GM18511 (cell line): ENCODE data around the gene STARD13.
A peak's percentile ranks its signal among the peaks of the same experiment; 100 is the strongest.
"Not testable (repeated sequence)": the region's sequence is repeated elsewhere in the genome, so short reads cannot be mapped to it uniquely, and the experiment has no call there.

Experiments used
- ATAC-seq: cut with Tn5 transposase; IDR thresholded peaks from one replicate; pipeline ENCODE4 v1.9.1; 2021; ENCODE audit warnings: mild to moderate bottlenecking, moderate library complexity; ENCODE audit not compliant: unreplicated experiment

The STARD13 gene

DNA sequence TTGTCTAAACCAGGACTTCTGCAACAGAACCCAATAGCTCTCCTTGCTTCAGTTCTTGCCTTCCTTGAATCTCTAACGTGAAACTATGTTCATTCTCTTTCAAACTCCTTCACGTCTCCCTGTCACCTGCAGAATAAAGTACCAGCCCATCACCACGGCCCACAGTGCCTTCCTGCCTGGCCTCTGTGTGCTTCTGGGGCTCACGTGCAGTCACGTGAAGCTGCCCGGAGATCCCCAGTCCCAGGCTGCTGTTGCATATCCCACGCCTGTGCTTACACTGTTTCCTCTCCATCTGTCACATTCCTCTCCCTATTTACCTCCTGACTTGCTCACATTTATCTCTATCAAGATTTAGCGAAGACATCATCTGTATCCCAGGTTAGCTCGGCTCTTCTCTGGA, 102.8 kb downstream of the STARD13 start:
- ATAC-seq: peak; percentile 61

DNA sequence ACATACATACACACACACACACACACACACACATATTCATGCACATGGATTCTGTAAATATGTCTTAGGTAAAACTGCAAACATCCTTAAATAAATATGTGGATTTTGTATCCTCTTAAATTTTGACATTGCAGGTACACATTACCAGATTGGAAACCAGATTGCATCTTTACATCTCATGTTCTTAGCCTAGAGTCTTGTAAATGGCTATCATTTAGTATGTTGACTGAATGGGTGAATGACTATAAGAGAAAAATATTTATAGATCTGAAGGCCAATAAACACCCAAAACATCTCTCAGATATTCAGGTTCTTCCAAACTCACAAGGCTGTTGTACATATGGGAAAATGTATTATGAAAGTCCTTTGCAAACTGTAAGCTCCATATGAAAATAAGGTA, 104.3 kb downstream of the STARD13 start:
- ATAC-seq: no peak

DNA sequence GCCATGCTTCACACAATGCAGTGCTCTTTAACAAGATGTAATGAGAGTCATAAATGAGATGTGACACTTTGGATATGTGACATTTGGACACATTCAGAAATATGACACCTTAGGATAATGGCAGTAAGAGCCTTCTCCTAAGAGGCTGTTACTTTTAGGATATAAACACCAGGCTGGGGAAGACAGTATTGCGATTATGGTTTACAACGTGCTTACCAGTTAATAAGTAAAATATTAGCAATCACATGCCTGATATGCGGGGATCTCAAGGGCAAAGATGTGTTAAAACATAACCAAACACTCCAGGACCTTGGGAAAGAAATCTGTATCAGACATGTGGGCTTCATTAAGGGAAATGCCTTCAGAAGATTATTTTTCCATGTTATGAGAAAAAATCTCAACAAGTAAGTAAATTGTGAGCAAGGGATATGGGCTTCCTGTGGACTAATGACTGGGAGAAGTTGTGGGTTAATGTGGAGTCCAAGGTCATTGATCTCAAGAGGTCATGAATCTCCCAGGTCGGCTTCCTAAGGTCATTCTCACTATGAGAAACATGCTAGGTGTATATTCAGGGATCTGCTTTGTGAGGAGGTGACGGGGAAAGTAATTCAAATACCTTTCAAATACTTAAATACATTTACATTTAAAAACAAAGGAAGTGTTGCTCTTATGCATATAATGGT, 105.3 kb downstream of the STARD13 start:
- ATAC-seq: no peak

DNA sequence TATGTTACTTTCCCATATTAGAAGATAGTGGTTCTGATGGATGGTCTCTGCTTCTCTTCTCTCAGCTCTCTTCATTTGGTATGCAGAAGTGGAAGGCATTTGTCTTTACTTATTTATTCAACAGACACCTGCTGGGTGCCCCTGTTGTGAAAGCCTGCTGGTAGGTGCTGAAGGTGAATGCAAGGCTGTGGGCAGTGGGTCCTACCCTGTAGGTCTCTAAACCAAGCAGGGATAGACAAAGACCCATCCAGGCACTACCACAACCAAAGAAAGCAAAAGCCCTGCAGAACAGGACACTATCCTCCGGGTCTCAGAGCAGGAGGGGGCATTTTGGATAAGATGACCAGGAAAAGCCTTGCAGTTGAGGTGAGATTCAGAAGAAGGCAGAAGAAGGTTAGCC, 106.1 kb downstream of the STARD13 start:
- no peak for ATAC-seq

DNA sequence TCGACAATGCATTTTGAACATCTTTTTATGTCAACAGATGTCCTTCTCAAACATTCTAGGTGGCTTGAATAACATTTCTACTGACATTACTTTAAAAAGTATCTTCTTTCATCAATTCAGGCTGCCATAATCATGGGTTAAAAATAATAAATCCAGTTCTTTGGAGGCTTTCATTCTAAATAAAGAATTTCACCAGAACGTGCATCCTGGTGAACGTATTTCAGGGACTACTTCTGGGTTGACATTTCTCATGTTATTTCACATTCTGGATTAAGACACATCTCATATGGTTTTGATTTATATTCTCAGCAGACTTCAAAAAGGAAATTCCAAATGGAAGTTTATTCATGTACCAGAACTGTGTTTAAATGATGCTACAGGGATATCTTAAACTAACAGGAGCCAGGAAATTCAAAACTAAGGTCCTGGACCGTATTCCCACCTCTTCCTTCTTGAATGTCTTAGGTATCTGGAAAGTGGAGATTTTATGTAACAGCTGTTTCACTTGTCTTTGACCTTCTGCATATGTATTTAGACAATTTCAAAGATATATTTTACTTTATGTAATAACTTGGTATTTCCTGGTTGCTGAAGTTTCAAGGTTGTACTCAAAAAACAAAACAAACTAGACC, 107.2 kb downstream of the STARD13 start:
- ATAC-seq: no peak

DNA sequence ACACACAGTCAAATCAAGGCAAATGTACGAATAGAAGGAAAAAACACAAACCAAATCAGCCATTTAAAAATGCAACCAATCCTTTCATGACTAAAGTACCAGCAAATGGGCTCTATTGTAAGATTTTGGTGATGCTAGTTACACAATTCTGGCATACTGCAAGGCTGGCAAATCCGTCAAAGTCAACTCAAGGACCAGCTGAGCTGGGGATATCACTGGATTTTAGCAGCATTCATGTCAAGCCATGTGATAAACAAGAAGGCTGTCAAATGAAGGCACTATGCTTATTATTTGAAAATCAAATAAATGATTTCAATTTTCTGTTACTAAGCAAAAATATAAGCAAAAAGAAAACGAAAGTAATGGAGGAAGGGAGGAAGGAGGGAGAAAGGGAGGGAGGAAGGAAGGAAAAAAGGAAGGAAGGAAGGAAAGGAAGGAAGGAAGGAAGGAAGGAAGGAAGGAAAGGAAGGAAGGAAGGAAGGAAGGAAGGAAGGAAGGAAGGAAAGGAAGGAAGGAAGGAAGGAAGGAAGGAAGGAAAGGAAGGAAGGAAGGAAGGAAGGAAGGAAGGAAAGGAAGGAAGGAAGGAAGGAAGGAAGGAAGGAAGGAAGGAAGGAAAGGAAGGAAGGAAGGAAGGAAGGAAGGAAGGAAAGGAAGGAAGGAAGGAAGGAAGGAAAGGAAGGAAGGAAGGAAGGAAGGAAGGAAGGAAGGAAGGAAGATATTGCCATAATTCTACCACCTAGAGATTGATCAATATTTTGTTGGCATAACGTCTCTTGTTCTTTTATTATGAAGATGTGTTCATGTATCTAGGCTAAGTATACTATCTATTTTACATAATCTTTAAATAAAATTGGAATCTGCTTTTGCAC, 108.0 kb downstream of the STARD13 start:
- ATAC-seq: not testable (repeated sequence)

DNA sequence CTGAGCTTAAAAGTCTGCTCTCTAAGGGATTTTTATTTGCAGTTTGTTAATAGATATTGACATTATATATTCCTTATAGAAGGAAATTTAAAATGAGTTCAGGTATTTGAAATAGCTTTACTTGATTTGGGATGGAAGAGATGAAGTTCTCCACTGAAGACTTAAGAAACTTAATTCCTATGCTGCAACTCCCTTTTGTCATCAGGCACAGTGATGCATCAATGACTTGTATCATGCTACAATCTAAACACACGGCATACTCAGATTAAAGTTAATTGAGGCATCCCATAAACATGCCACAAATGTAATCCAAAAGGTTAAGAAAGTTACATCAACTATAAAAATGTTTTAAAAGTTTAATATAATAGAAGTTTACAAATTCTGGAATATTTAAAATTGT, 109.0 kb downstream of the STARD13 start:
- ATAC-seq: no peak

DNA sequence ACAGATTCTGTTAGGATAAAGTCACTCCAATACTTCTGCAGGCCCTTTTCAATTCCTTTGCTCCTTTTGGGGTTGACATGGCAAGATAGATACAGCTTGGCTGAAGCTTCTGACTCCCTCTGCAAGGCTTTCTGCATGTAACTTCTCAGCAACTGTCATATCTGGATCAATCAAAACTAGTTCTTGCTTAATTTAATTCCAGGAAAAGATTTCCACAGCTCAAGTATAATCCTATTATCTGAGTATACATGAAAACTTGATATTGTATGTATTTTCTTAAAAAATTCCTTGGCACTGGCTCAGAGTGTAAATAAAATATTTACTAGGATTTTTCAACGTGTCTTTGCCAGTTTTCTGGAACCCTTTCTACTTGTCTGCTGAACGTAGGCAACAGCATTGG, 109.6 kb downstream of the STARD13 start:
- ATAC-seq: no peak

DNA sequence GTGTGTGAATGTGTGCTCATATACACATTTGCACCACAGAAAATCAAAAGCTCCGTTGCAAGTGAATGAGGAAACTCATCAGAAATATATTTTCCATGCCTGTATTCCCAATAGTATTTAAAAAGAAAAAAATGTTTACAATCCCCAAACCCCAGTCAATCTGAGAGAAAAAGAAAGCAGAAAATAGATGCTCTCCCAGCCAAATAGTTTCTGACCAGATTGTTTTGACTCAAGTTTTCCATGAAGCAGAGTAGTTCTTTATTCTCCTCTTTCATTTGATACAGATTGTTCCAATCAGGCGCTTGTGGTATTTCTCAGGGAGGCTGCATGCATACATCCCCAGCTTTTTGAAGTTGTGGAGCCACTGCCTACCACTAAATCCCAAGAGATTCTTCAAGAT, 110.6 kb downstream of the STARD13 start:
- no peak for ATAC-seq

DNA sequence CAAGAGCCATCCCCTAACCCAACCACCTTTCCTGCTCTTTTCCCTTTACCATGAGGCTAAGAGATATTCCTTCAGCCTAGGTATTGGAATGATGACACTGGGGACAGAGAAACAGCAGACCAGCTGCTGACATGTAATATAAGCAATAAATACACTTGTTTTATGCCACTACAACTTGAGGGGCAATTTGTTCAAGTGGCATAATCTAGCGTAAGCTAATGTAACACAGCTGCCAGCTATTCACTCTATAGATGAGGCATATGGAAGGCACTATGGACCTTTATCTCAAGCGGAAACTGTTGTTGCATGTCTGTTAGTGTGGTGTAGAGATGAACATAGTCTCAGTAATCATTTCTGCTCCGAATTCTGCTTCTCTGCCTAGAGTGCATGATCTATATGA, 111.1 kb downstream of the STARD13 start:
- no peak for ATAC-seq

DNA sequence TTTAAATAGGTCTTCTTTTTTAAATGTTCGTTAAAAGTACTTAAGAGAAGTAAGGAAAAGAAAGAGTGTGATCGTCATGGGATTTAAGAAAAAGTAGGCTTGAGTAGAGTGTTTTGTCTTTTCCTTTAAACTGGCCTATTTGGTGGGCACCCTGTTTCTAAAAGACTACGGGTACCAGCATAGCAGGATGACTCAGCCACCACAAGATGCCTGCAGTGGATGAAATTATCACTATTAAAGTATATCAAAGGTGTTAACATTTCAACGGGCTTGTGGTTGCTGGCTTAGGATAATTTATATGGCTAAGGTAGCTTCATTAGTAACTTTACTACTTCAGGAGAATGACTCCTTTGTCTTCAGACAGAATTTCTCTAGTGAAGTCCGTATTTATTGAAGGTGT, 112.6 kb downstream of the STARD13 start:
- ATAC-seq: no peak

DNA sequence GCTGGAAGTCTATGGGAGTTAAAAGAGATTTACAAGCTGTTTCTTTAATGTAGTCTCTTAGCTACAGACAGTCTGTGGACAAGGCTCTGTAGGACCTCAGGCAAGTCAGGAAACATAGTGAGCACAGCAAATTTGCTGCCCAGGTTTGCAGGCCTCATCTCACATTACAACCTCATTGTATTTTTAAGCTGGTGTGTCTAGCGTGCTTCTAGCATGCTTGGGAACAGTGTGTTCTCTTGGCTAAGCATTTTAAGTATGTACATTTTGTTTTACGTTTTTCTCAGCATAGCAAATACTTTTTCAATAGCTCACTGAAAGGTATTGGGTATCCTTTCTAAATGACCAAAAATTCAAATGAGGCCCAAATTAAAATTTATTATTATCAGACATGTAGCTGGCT, 113.2 kb downstream of the STARD13 start:
- ATAC-seq: no peak

DNA sequence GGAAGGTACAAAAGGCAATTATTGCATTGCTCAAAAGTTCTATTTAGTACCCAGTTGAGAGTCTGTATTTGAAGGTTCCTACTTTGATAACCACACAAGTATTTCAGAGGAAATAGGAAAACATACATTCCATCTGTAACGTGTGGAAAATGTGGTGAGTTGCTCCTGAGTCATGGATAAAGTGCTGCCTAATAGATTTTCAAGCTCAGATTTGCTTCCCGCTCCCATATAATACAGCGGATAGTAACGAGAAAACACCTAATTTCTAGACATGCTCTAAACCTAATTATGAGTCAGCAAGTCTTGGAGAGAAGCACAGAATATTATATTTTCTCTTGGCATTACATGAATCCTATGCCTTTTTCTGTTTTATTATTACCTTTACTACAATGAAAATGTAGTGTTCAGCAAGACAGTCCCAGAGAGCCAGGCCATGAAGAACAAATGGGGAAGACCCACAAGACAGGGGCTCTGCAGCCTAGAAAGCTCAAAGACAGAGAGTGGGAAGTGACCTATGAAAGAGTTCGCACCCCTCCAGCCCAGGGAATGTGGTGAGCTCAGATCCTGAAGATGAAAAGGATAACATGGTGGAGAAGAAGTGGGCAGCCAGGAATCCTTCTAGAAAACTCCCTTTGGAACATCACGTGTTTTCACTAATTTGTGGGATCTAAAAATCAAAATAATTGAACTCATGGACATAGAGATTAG, 116.1 kb downstream of the STARD13 start:
- ATAC-seq: no peak

DNA sequence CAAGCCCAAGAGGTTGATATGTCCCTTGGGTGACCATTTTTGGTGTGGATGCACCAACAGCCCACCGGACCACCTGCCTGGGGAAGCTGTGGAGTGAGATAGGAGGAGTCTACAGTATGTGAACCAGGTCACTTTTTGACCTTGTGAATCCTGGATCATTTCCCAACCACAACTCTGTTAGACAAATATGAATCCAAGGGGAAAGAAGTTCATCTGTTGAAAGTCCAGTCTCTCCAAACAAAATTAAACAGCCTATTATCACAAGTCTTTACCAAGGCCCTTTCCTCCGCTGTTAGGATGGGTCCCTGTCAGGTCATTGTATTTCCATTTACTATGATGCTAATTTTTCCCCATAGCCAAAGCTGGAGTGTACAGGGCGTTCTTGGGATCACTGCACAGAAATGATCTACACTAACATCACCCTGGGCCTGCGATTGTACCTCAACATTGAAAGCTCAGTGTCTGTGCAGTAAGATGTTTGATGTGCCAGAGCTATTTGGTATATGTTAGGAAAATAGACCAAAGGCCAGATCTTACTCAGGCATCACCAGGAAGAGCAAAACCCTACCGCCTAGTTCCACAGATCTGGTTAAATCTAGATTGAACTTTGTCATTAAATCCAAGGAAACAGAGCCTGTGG, 117.1 kb downstream of the STARD13 start:
- no peak for ATAC-seq

DNA sequence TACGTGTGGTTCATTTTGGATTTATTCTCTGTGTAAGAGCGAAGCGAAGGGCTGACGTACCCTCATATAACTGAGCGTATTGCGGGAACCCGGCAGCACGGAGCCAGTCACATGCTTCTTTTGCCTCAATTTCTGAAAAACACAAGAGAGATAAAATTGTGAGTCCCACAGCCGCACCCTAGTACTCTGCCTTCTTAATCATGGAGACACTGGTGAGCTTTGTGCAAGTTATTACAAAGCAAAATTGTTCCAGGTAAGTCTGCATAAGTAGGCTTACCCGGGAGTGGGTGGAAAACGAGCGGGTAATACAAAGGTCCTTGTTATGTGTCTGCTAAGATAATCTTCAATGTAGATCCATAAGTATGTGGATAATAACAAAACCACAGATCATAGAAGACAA, 118.1 kb downstream of the STARD13 start:
- ATAC-seq: no peak

DNA sequence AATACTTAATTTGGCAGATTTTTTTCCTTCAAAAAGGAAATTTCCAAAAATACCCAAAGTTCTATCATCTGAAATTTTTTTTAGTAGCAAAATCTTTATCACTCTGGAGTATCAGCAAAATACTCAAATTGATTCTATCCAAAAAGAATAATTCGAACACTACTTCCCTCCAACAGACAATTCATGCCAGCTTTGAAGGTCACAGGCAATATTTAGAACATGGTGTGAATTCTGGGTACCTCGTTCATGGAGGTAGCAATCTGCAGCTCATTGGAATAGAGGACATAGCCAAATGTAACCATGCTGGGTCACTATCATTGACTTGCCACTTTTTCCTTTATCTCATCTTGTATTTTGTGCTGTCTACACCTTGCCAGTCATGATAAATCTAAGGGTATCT, 119.8 kb downstream of the STARD13 start:
- ATAC-seq: no peak

DNA sequence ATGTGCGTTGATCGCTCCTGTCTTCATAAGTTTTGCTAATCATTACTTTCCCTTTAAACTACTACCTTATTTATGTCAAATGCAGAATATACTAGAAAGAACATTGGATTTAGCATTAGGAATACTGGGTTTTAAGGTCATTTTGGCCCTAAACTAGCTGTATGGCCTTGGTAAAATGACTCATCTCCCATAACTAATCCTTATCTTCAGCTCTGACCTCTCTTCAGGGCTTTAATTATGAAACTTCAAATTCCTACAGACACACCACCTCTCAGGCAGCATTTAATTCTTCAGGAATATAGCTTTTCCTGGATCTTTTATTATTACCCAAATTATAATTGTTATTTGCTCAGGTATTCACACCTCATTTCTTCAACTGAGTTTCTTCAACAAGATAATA, 121.2 kb downstream of the STARD13 start:
- no peak for ATAC-seq

DNA sequence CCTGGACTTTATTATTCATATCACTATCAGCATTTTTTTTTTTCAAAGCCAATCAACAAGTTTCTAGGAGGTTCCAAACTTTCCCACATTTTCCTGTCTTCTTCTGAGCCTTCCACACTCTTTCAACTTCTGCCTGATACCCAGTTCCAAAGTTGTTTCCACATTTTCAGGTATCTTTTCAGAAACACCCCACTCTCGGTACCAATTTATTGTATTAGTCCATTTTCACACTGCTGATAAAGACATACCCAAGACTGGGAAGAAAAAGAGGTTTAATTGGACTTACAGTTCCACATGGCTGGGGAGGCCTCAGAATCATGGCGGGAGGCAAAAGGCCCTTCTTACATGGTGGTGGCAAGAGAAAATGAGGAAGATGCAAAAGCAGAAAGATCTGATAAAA, 122.8 kb downstream of the STARD13 start:
- not testable (repeated sequence) for ATAC-seq

DNA sequence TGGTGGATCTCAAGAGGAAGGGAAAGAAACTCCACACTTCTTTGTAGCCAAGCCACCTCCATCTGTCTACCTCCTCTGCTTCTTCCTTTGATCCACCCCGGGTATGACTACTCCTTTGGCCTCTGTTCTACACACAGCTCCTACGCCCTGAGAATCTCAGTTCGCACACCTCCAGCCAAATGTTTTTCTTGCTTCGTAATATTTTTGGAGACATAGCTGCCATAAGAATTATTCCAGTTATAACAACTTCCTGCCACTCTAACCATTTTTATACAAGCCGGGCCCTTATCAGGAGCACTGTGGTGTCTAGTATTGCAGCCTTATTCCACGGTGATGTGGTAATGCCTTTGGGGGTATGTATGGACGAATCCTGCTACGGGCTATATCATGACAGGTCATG, 126.7 kb downstream of the STARD13 start:
- ATAC-seq: no peak

DNA sequence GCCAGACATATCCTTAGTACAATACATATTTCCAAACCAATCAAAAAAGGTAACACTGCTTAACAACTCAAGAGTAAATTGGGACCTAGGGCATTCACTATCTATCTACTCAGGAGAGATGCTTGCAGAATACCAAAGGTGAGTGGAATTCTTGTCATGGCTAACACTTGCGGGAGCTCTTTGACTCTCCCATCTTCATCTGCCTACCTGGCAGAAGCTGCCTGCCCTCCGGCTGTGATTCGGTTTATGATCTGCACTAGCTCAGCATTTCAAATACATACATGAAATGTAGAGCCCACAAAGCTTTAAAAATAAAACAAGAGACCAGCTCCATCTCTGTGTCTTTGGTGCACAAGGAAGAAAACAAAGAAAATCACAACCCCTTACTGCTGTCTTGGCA, 127.3 kb downstream of the STARD13 start:
- no peak for ATAC-seq

DNA sequence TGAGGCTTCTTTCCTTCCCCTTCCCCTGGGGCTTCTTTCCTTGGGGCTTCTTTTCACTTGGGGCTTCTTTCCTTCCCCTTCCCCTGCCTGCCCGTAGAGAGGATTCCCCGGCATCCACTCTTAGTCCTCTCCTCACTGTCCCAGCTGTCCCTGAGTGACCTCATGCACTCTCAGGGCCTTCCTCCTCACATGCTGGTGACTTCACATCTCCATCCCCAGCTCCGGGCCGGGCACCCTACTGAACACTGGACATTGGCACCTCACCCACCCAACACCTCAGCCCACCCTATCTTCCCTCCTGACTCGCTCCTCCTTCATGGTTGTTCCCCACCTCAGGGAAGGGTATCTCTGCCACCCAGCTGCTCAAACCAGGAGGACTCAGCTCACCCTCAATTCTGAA, 130.6 kb downstream of the STARD13 start:
- no peak for ATAC-seq
